Activated naive CD4-positive, alpha-beta T cell treated with anti-CD3 and anti-CD28 coated beads, Interleukin-2, amount 50 U/mL, for 72 hours (primary cell): ENCODE results near the gene OPA1. TPM values are rescaled to one million over a fixed set of nuclear protein-coding genes. Genes with fewer than 3 reads are reported as not detected.

Experiments used
- ATAC-seq, 2 donors: fragments of 150-1000 bp; cut with Tn5 transposase; 2 replicates each; pipeline ENCODE4 v1.10.0; 2021; ENCODE audit warnings: mild to moderate bottlenecking in 2 of 2, moderate library complexity in 2 of 2
- DNase-seq, 2 donors: peaks; one replicate each; pipeline ENCODE4 v3.0.0; 2021 to 2022; ENCODE audit warnings: low spot score in 2 of 2
- H3K27ac Mint-ChIP-seq, 2 donors: one replicate each; pipeline ENCODE4 v1.8.0; 2022; ENCODE audit warnings: mild to moderate bottlenecking in 2 of 2, mixed read lengths in 2 of 2
- H3K36me3 Mint-ChIP-seq, 2 donors: one replicate each; pipeline ENCODE4 v1.8.0; 2022; ENCODE audit warnings: mixed read lengths in 2 of 2
- H3K9me3 Mint-ChIP-seq, 2 donors: one replicate each; pipeline ENCODE4 v1.8.0; 2022; ENCODE audit warnings: mixed read lengths in 2 of 2
- total RNA-seq, 2 donors: library from RNA; stranded (reverse); gene quantifications; one replicate each; pipeline ENCODE4 v1.2.3, GENCODE V29; 2022

Gene OPA1
- total RNA-seq, 2 donors from 2014 or later: 100.0 to 205 TPM

DNA sequence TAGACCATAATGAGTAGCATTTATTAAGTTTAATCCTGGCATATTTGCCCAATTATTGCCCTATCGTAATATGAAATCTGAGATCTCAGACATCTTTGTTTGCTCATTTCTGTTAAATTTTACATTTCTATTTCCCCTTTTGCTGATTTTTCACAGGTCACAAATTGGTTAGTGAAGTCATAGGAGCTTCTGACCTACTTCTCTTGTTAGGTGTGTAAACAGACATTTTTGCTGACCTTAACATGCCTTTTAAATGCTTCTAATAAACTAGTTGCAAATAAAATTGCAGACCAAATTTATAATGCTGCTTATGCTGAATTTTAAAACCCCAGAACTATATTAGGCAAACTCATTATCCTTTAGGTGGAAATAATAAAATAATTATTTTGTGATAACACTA, 24.6 kb downstream of the OPA1 start:
- ATAC-seq (no peak), DNase-seq (no peak)
- Mint-ChIP-seq H3K36me3 (peaks cover 3 to 37% of the 10 kb centered on the region in 2 donors), H3K27ac (no peak overlapping the region), H3K9me3 (no peaks in the 10 kb centered on the region)

DNA sequence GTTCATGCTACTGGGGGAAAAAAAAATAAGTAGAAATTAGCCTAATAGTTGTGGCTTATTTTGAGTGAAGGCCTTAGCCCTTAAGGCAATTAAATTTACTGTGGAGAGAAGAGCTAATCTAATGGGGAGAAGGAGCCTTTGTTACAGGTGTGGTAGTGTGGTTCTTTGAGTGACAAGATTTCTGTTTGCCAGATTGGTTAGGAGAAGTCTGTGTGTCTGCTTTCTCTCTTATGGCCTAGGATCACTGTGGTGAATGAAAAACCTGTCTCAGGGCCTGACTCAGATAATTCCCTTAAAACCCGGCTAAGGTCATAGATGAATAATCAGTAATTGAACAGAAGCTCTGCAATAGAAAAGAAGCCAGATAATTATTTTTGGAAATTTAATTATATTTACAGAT, 27.0 kb downstream of the OPA1 start:
- ATAC-seq: peak in 1 of 2 donors; percentile 70
- Mint-ChIP-seq H3K36me3 (peaks cover 5 to 15% of the 10 kb centered on the region in 2 donors), H3K27ac (peak overlapping the region in 1 of 2 donors; percentile 65), H3K9me3 (no peaks in the 10 kb centered on the region)
- DNase-seq: no peak

- H3K27ac Mint-ChIP-seq: peak overlapping the region in 1 of 2 donors; percentile 88
- DNase-seq (no peak), ATAC-seq (peak; percentile 44 to 98)
- H3K9me3 Mint-ChIP-seq: no peaks in the 10 kb centered on the region
- H3K36me3 Mint-ChIP-seq: peaks cover 5 to 14% of the 10 kb centered on the region in 2 donors
These were observed 27.6 kb downstream of the OPA1 start for GRCh38 chr3:193620650-193621049.

- Mint-ChIP-seq H3K27ac (peak overlapping the region in 1 of 2 donors; percentile 88), H3K9me3 (no peaks in the 10 kb centered on the region), H3K36me3 (peaks cover 5 to 14% of the 10 kb centered on the region in 2 donors)
- ATAC-seq: no peak
- DNase-seq: no peak
These were observed 28.1 kb downstream of the OPA1 start for GRCh38 chr3:193621127-193621526.

DNA sequence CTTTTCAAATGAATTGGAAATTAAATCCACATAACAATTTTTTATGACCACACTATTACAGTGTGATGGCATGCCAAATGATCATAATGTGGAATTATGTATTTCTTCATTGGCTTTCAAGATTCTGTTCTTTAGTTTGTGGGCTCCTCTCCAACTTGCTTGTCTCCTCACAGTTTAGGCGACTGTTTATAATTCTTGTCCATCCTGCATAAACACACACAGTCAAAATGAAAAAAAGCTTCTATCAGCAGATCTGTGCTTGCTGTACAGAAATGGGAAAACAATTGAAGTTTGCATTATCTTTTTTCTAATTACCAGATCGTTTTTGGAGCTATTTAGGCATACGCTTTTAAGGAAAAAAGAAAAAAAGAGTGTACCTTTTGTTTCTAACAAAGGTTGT, 37.0 kb downstream of the OPA1 start:
- ATAC-seq (no peak), DNase-seq (no peak)
- Mint-ChIP-seq H3K27ac (no peak overlapping the region), H3K36me3 (no peaks in the 10 kb centered on the region), H3K9me3 (no peaks in the 10 kb centered on the region)

GRCh38 chr3:193637831-193638230, 44.8 kb downstream of the OPA1 start:
- Mint-ChIP-seq H3K36me3 (no peaks in the 10 kb centered on the region), H3K27ac (no peak overlapping the region), H3K9me3 (no peaks in the 10 kb centered on the region)
- ATAC-seq: no peak
- DNase-seq: no peak

GRCh38 chr3:193638833-193639232, 45.8 kb downstream of the OPA1 start:
- DNase-seq: no peak
- no peaks in the 10 kb centered on the region for H3K9me3 Mint-ChIP-seq
- ATAC-seq: no peak
- no peak overlapping the region for H3K27ac Mint-ChIP-seq
- no peaks in the 10 kb centered on the region for H3K36me3 Mint-ChIP-seq

DNA sequence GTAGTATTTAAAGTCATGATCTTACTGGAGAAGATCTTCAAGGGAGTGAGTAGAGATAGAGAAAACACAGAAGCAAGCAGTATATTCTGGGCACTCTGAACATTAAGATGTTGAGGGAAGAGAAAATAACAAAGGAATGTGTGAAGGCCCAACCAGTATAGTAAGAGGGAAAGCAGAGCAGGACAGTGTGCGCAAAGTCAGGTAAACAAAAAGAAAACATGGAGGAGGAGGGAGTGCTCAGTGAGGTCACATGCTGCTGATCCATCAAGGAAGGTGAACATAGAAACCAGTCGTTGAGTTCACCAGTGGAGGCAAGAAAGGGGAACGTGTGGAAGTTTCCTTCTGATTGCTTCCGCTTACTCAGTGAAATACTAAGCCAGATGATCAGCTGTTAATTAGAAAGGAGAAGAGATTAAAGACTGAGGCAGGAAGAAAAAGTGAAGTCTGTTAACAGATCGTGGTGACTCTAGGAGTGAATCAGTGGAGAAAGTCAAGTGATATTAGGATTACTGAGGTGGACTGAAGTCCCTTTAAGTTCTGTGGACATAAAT, 47.2 kb downstream of the OPA1 start:
- ATAC-seq (peak in 1 of 2 donors; percentile 26), DNase-seq (no peak)
- Mint-ChIP-seq H3K36me3 (no peaks in the 10 kb centered on the region), H3K9me3 (no peaks in the 10 kb centered on the region), H3K27ac (no peak overlapping the region)

- Mint-ChIP-seq H3K36me3 (no peaks in the 10 kb centered on the region), H3K9me3 (no peaks in the 10 kb centered on the region), H3K27ac (no peak overlapping the region)
These were observed 47.9 kb downstream of the OPA1 start for GRCh38 chr3:193640728-193641439.

DNA sequence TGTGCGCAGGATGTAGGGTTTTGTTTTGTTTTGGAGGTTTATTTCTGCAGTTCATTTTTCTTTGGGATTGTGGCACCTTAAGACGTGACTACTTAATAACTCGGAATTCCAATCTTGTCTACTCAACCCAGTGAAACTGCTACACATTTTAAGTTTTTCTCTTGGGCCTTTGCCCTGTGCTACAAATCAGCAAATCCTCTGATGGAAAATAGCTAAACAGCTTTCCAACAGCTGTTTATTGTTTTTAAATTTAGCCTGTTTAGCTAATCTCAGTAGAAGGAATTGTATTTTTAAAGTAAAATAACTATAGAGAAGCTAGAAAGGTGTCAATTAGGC, 48.4 kb downstream of the OPA1 start:
- Mint-ChIP-seq H3K36me3 (no peaks in the 10 kb centered on the region), H3K27ac (no peak overlapping the region), H3K9me3 (no peaks in the 10 kb centered on the region)
- ATAC-seq (no peak), DNase-seq (no peak)

More at GRCh38 chr3:193640728-193641439, 47.9 kb downstream of the OPA1 start:
- DNase-seq (no peak), ATAC-seq (peak in 1 of 2 donors; percentile 53)

DNA sequence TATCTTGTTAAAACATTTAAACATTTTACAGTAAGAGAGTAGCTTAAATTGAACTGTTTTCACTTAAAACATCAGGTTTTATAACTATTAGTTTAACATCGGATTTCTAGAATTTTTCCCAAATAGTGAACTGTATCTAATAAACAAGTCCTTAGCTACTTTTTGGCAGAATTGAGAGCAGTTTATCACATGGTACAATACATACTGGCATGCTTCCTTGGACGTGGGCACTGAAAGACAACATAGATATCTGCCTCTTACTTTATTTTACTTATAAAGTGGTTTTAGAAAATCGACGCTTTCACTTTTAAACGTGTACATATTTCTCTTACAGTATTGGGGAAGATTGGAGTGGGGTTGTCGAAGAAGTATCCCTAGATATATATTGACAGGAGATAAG, 52.8 kb downstream of the OPA1 start:
- peaks cover 0 to 5% of the 10 kb centered on the region in 2 donors for H3K36me3 Mint-ChIP-seq
- peak overlapping the region in 1 of 2 donors; percentile 36 for H3K27ac Mint-ChIP-seq
- no peak for ATAC-seq
- DNase-seq: no peak
- no peaks in the 10 kb centered on the region for H3K9me3 Mint-ChIP-seq

- ATAC-seq (no peak), DNase-seq (no peak)
- Mint-ChIP-seq H3K9me3 (no peaks in the 10 kb centered on the region), H3K27ac (no peak overlapping the region), H3K36me3 (peaks cover 0 to 5% of the 10 kb centered on the region in 2 donors)
These were observed 55.6 kb downstream of the OPA1 start for GRCh38 chr3:193648542-193649076.

GRCh38 chr3:193650585-193650984, 57.6 kb downstream of the OPA1 start:
- DNase-seq: no peak
- H3K9me3 Mint-ChIP-seq: no peaks in the 10 kb centered on the region
- ATAC-seq: no peak
- peaks cover 0 to 5% of the 10 kb centered on the region in 2 donors for H3K36me3 Mint-ChIP-seq
- H3K27ac Mint-ChIP-seq: peak overlapping the region in 1 of 2 donors; percentile 66

GRCh38 chr3:193655831-193656433, 62.9 kb downstream of the OPA1 start:
- no peak for DNase-seq
- ATAC-seq: no peak
- H3K9me3 Mint-ChIP-seq: no peaks in the 10 kb centered on the region
- H3K36me3 Mint-ChIP-seq: peaks cover 0 to 5% of the 10 kb centered on the region in 2 donors
- H3K27ac Mint-ChIP-seq: no peak overlapping the region

DNA sequence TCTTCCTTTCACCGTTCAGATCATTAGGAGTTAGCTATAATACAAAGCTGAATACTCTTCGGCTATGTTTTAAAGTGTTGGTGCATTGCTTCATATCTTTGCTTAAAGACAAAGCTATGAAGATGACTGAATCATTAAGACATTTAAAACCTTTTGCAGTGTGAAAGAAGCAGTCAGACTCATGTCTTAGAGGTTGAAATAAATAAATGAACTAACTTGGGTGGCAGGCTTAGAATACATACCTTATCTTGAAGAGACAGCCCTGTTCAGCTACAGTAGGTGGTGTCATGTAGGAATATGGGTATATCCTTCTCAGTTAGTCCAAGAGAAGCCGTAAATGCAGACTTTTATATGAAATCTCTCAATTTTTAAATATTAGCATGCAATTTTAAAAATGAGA, 63.4 kb downstream of the OPA1 start:
- DNase-seq (no peak), ATAC-seq (no peak)
- Mint-ChIP-seq H3K9me3 (no peaks in the 10 kb centered on the region), H3K27ac (no peak overlapping the region), H3K36me3 (peaks cover 0 to 5% of the 10 kb centered on the region in 2 donors)

- no peak for ATAC-seq
- H3K36me3 Mint-ChIP-seq: peaks cover 0 to 5% of the 10 kb centered on the region in 2 donors
- no peak for DNase-seq
- H3K27ac Mint-ChIP-seq: no peak overlapping the region
- H3K9me3 Mint-ChIP-seq: no peaks in the 10 kb centered on the region
These were observed 63.9 kb downstream of the OPA1 start for GRCh38 chr3:193656878-193657282.

DNA sequence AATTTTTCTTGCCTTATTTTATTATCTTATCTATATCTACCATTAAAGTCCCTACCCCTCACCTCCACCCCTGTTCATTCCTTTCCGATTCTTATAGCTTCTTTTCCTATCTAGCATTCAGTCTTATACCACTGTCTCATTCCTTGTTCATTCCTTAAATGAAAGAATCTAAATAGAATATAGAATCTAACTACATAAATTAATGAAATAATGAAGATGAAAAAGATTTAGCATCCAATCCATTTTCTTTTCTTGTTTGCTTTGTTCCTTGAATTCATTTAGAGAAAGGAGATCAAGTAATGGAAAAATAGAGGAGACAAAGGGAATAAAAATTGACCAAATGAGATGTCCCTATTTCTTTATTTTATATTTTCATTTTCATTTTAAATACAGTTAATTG, 67.2 kb downstream of the OPA1 start:
- Mint-ChIP-seq H3K36me3 (peaks cover 0 to 5% of the 10 kb centered on the region in 2 donors), H3K27ac (no peak overlapping the region), H3K9me3 (no peaks in the 10 kb centered on the region)
- ATAC-seq (no peak), DNase-seq (no peak)
